CD14-positive monocyte (primary cell): ENCODE data around the gene USP49. TPM values are rescaled to one million over a fixed set of nuclear protein-coding genes. Genes with fewer than 3 reads are reported as not detected.

Experiments used
- DNase-seq, 3 donors: peaks; one replicate each; pipeline ENCODE4 v3.0.0-alpha.2; 2011 to 2022
- H2AFZ ChIP-seq: 2 replicates; pipeline ENCODE4 v1.6.0; 2012; ENCODE audit warnings: mild to moderate bottlenecking, low read depth, low read length, inconsistent platforms; ENCODE audit not compliant: insufficient read depth, poor library complexity, severe bottlenecking
- H3K27ac ChIP-seq, 2 donors: 1 replicate in 1 of 2; 2 replicates in 1 of 2; pipeline ENCODE4 v1.5.1; 2012 to 2013; ENCODE audit warnings: low read length in 2 of 2, control low read depth in 1 of 2, inconsistent platforms in 1 of 2, low read depth in 1 of 2, mild to moderate bottlenecking in 1 of 2
- H3K27me3 ChIP-seq, 2 donors: one replicate each; pipeline versions ENCODE4 v1.6.0 to v1.6.1; 2011 to 2013; ENCODE audit warnings: low read length in 2 of 2; ENCODE audit not compliant: control insufficient read depth in 2 of 2, insufficient read depth in 2 of 2
- H3K36me3 ChIP-seq, 2 donors: replicated peaks in 1 of 2; 1 replicate in 1 of 2; 2 replicates in 1 of 2; pipeline versions ENCODE4 v1.5.1 to v1.6.1; 2012 to 2013; ENCODE audit warnings: low read length in 2 of 2, control low read depth in 1 of 2, inconsistent platforms in 1 of 2, mild to moderate bottlenecking in 1 of 2; ENCODE audit not compliant: insufficient read depth in 2 of 2, control insufficient read depth in 1 of 2
- H3K4me1 ChIP-seq, 2 donors: 1 replicate in 1 of 2; 2 replicates in 1 of 2; pipeline versions ENCODE4 v1.5.1 to v1.6.1; 2012 to 2013; ENCODE audit warnings: low read length in 2 of 2, control low read depth in 1 of 2, inconsistent platforms in 1 of 2, mild to moderate bottlenecking in 1 of 2, moderate library complexity in 1 of 2; ENCODE audit not compliant: insufficient read depth in 2 of 2, control insufficient read depth in 1 of 2
- H3K4me2 ChIP-seq: replicated peaks from 2 replicates; pipeline ENCODE3; 2012; ENCODE audit warnings: low read length, moderate library complexity, mild to moderate bottlenecking; ENCODE audit not compliant: poor library complexity, severe bottlenecking; ENCODE audit errors: extremely low read depth
- H3K4me3 ChIP-seq, 3 experiments: fragments of 200-600 bp in 1 of 3; sonication (generic) in 1 of 3; replicated peaks in 1 of 3; 1 replicate in 2 of 3; 2 replicates in 1 of 3; pipeline ENCODE4 v1.5.1; 2011 to 2013; ENCODE audit warnings: low read length in 3 of 3, mild to moderate bottlenecking in 3 of 3, control low read depth in 2 of 3, low read depth in 2 of 3, inconsistent platforms in 1 of 3, moderate library complexity in 1 of 3
- H3K79me2 ChIP-seq: 2 replicates; pipeline ENCODE4 v1.6.0; 2012; ENCODE audit warnings: mild to moderate bottlenecking, control low read depth, inconsistent platforms, low read length, moderate library complexity; ENCODE audit not compliant: insufficient read depth
- H3K9ac ChIP-seq: 2 replicates; pipeline ENCODE4 v1.6.0; 2017; ENCODE audit warnings: low read length, mild to moderate bottlenecking; ENCODE audit not compliant: insufficient read depth, poor library complexity, severe bottlenecking
- H3K9me3 ChIP-seq, 2 donors: replicated peaks in 1 of 2; 1 replicate in 1 of 2; 2 replicates in 1 of 2; pipeline versions ENCODE4 v1.5.1 to v1.6.1; 2012 to 2013; ENCODE audit warnings: low read length in 2 of 2, control low read depth in 1 of 2; ENCODE audit not compliant: control insufficient read depth in 1 of 2, insufficient read depth in 1 of 2
- H4K20me1 ChIP-seq: 2 replicates; pipeline ENCODE4 v1.6.0; 2012; ENCODE audit warnings: mild to moderate bottlenecking, low read length, control low read depth, moderate library complexity; ENCODE audit not compliant: insufficient read depth
- H3K27ac Mint-ChIP-seq, 7 donors: one replicate each; pipeline ENCODE4 v1.8.0; 2020; ENCODE audit warnings: mild to moderate bottlenecking in 7 of 7, mixed read lengths in 7 of 7, moderate library complexity in 6 of 7, inconsistent platforms in 2 of 7
- H3K27me3 Mint-ChIP-seq, 3 donors: one replicate each; pipeline ENCODE4 v1.8.0; 2021 to 2022; ENCODE audit warnings: low read depth in 3 of 3, mild to moderate bottlenecking in 3 of 3, mixed read lengths in 3 of 3, moderate library complexity in 3 of 3, inconsistent platforms in 1 of 3
- H3K36me3 Mint-ChIP-seq, 2 donors: one replicate each; pipeline ENCODE4 v1.8.0; 2020; ENCODE audit warnings: mixed read lengths in 2 of 2, inconsistent platforms in 1 of 2, mild to moderate bottlenecking in 1 of 2
- H3K4me1 Mint-ChIP-seq: one replicate; pipeline ENCODE4 v1.8.0; 2020; ENCODE audit warnings: mild to moderate bottlenecking, mixed read lengths
- H3K4me3 Mint-ChIP-seq, 2 donors: one replicate each; pipeline ENCODE4 v1.8.0; 2020; ENCODE audit warnings: mild to moderate bottlenecking in 2 of 2, mixed read lengths in 2 of 2, moderate library complexity in 1 of 2
- H3K9me3 Mint-ChIP-seq, 7 donors: one replicate each; pipeline ENCODE4 v1.8.0; 2020 to 2022; ENCODE audit warnings: mixed read lengths in 7 of 7, mild to moderate bottlenecking in 6 of 7, moderate library complexity in 6 of 7, inconsistent platforms in 2 of 7
- CTCF ChIP-seq: fragments of 200-600 bp; IDR thresholded peaks from one replicate; pipeline ENCODE4 v1.8.0; 2022; ENCODE audit warnings: antibody characterized with exemption, mild to moderate bottlenecking
- WGBS: methylation state at CpG from one replicate; pipeline ENCODE4 v1.1.5; 2013; ENCODE audit warnings: missing lambda C conversion rate; ENCODE audit not compliant: insufficient coverage; 5-methylcytosine and 5-hydroxymethylcytosine counted together
- intact Hi-C, 2 donors: fragments of 100-400 bp; cut with micrococcal nuclease; formaldehyde crosslinking; loops; one replicate each; pipeline versions ENCODE4 v1.15.0 to v1.15.1; 2023
- polyA plus RNA-seq, 3 donors: library from polyadenylated mRNA; depleted of rRNA in 1 of 3; unstranded in 2 of 3; stranded (reverse) in 1 of 3; fragments of 300-500 nt in 2 of 3; fragments of >200 nt in 1 of 3; fragmentation: Illumina TruSeq in 2 of 3; gene quantifications; 1 replicate in 2 of 3; 2 replicates in 1 of 3; pipeline ENCODE4 v1.2.3, GENCODE V29; 2012 to 2021

The USP49 gene
- polyA plus RNA-seq, 3 donors, result 0.08 to 4.8 (median 0.37) TPM

GRCh38 chr6:41759106-41759904 lies 135.9 kb downstream of the USP49 start:
- H3K36me3 ChIP-seq, result no peaks in the 10 kb centered on the region
- no peaks in the 10 kb centered on the region for H3K79me2 ChIP-seq
- H3K9me3 Mint-ChIP-seq, result no peaks in the 10 kb centered on the region
- H3K9ac ChIP-seq, result no peak overlapping the region
- H2AFZ ChIP-seq, result no peak overlapping the region
- no peaks in the 10 kb centered on the region for H3K9me3 ChIP-seq
- 94% methylated on average over 10 of the region's 13 CpGs for WGBS
- no peaks in the 10 kb centered on the region for H4K20me1 ChIP-seq
- no peaks in the 10 kb centered on the region for H3K4me1 Mint-ChIP-seq
- H3K4me2 ChIP-seq, result no peak overlapping the region
- no peak overlapping the region for H3K4me3 ChIP-seq
- H3K4me1 ChIP-seq, result no peaks in the 10 kb centered on the region
- no peak for TF ChIP-seq CTCF
- H3K4me3 Mint-ChIP-seq, result no peak overlapping the region
- no peak for DNase-seq
- peak overlapping the region in 1 of 7 donors; percentile 70 for H3K27ac Mint-ChIP-seq
- H3K27me3 ChIP-seq, result no peaks in the 10 kb centered on the region
- H3K36me3 Mint-ChIP-seq, result no peaks in the 10 kb centered on the region
- H3K27ac ChIP-seq, result no peak overlapping the region
- intact Hi-C loops, result no loop called here
- H3K27me3 Mint-ChIP-seq, result peaks cover 3 to 14% (median 7%) of the 10 kb centered on the region in 3 donors

- Histone ChIP-seq H3K4me2 (no peak overlapping the region), H4K20me1 (no peaks in the 10 kb centered on the region), H3K27me3 (no peaks in the 10 kb centered on the region), H3K36me3 (no peaks in the 10 kb centered on the region), H3K79me2 (no peaks in the 10 kb centered on the region), H3K27ac (no peak overlapping the region), H3K4me3 (no peak overlapping the region), H3K9ac (no peak overlapping the region), H3K9me3 (no peaks in the 10 kb centered on the region), H3K4me1 (no peaks in the 10 kb centered on the region), H2AFZ (no peak overlapping the region)
- no peaks in the 10 kb centered on the region for H3K9me3 Mint-ChIP-seq
- H3K27ac Mint-ChIP-seq, result no peak overlapping the region
- H3K36me3 Mint-ChIP-seq, result no peaks in the 10 kb centered on the region
- H3K4me3 Mint-ChIP-seq, result no peak overlapping the region
- intact Hi-C loops, result no loop called here
- WGBS, result 100% methylated on average over 3 of the region's 6 CpGs
- H3K27me3 Mint-ChIP-seq, result peaks cover 5 to 14% (median 7%) of the 10 kb centered on the region in 3 donors
- TF ChIP-seq CTCF, result no peak
- H3K4me1 Mint-ChIP-seq, result no peaks in the 10 kb centered on the region
- no peak for DNase-seq
These were observed 136.5 kb downstream of the USP49 start for GRCh38 chr6:41758641-41759035.
